WTC11 (cell line): Measurements from ENCODE around the gene ARHGAP21. TPM values are rescaled to one million over a fixed set of nuclear protein-coding genes. Genes with fewer than 3 reads are reported as not detected.

Source experiments
- ATAC-seq: fragments of 200-7000 bp; cut with Tn5 transposase; 2 replicates; pipeline ENCODE4 v1.10.0; 2021; ENCODE audit warnings: mild to moderate bottlenecking, moderate library complexity
- CTCF ChIA-PET: fragments of 300-600 bp; sonication (Branson Sonifier 250); formaldehyde crosslinking; loops from one replicate; lab custom pipeline; 2021; ENCODE audit warnings: antibody characterized with exemption; lab: Charles Lee
- POLR2A ChIA-PET: fragments of 350-600 bp; sonication (Branson Sonifier 250); formaldehyde crosslinking; loops from one replicate; lab custom pipeline; 2021; ENCODE audit warnings: antibody characterized with exemption; lab: Charles Lee
- DNase-seq: peaks from one replicate; pipeline ENCODE4 v3.0.0; 2021; ENCODE audit warnings: low spot score
- H3K27ac Mint-ChIP-seq: 2 replicates; pipeline ENCODE4 v1.8.0; 2021; ENCODE audit warnings: mixed read lengths
- H3K27me3 Mint-ChIP-seq: 2 replicates; pipeline ENCODE4 v1.8.0; 2021; ENCODE audit warnings: low read depth, mild to moderate bottlenecking, moderate library complexity, mixed read lengths
- H3K36me3 Mint-ChIP-seq: 2 replicates; pipeline ENCODE4 v1.8.0; 2021; ENCODE audit warnings: mixed read lengths
- H3K4me1 Mint-ChIP-seq: 2 replicates; pipeline ENCODE4 v1.8.0; 2022; ENCODE audit warnings: mixed read lengths
- H3K4me3 Mint-ChIP-seq: 2 replicates; pipeline ENCODE4 v1.8.0; 2021; ENCODE audit warnings: mild to moderate bottlenecking, moderate library complexity, mixed read lengths
- H3K9me3 Mint-ChIP-seq: 2 replicates; pipeline ENCODE4 v1.8.0; 2021; ENCODE audit warnings: mixed read lengths
- ELF4 ChIP-seq: sonication (generic); formaldehyde crosslinking; IDR thresholded peaks from 2 replicates; pipeline ENCODE4 v1.8.1; 2022; ENCODE audit warnings: low read depth, mild to moderate bottlenecking, moderate library complexity, missing genetic modification reagents
- EMX1 ChIP-seq: fragments of 250-450 bp; sonication (Bioruptor Pico); IDR thresholded peaks from 2 replicates; pipeline ENCODE4 v1.8.0; 2021; ENCODE audit warnings: mild to moderate bottlenecking
- GTF2I ChIP-seq: fragments of 250-450 bp; sonication (Bioruptor Pico); conservative IDR thresholded peaks from 2 replicates; pipeline ENCODE4 v1.4.0; 2021; ENCODE audit warnings: mild to moderate bottlenecking
- KAT7 ChIP-seq: sonication (generic); formaldehyde crosslinking; IDR thresholded peaks from 2 replicates; pipeline ENCODE4 v1.8.1; 2023; ENCODE audit warnings: missing genetic modification reagents, mild to moderate bottlenecking, borderline replicate concordance
- MXD4 ChIP-seq: fragments of 250-450 bp; sonication (Bioruptor Pico); IDR thresholded peaks from 2 replicates; pipeline ENCODE4 v1.8.0; 2021; ENCODE audit warnings: mild to moderate bottlenecking, moderate library complexity, borderline replicate concordance
- NFATC4 ChIP-seq: fragments of 250-450 bp; sonication (Bioruptor Pico); IDR thresholded peaks from 2 replicates; pipeline ENCODE4 v1.9.0; 2021; ENCODE audit warnings: mild to moderate bottlenecking
- NFYB ChIP-seq: sonication (generic); formaldehyde crosslinking; conservative IDR thresholded peaks from 2 replicates; pipeline ENCODE4 v1.8.0; 2022; ENCODE audit warnings: low read depth, missing genetic modification reagents
- ZNF138 ChIP-seq: sonication (generic); formaldehyde crosslinking; conservative IDR thresholded peaks from 2 replicates; pipeline ENCODE4 v1.8.1; 2022; ENCODE audit warnings: mild to moderate bottlenecking, moderate library complexity, missing genetic modification reagents
- ZNF219 ChIP-seq: sonication (generic); formaldehyde crosslinking; IDR thresholded peaks from 2 replicates; pipeline ENCODE4 v1.8.0; 2023; ENCODE audit warnings: missing genetic modification reagents, mild to moderate bottlenecking, borderline replicate concordance
- ZNF232 ChIP-seq: sonication (generic); formaldehyde crosslinking; IDR thresholded peaks from 2 replicates; pipeline ENCODE4 v1.8.0; 2022; ENCODE audit warnings: mild to moderate bottlenecking, missing genetic modification reagents
- ZNF281 ChIP-seq: sonication (generic); formaldehyde crosslinking; IDR thresholded peaks from 2 replicates; pipeline ENCODE4 v1.8.0; 2023; ENCODE audit warnings: mild to moderate bottlenecking, missing genetic modification reagents
- ZNF317 ChIP-seq: sonication (generic); formaldehyde crosslinking; IDR thresholded peaks from 2 replicates; pipeline ENCODE4 v1.8.1; 2023; ENCODE audit warnings: low read depth, mild to moderate bottlenecking, moderate library complexity, missing genetic modification reagents, borderline replicate concordance
- ZNF396 ChIP-seq: fragments of 250-450 bp; sonication (Bioruptor Pico); IDR thresholded peaks from 2 replicates; pipeline ENCODE4 v1.8.0; 2021; ENCODE audit warnings: mild to moderate bottlenecking, moderate library complexity, borderline replicate concordance
- ZNF416 ChIP-seq: fragments of 250-450 bp; sonication (Bioruptor Pico); IDR thresholded peaks from 2 replicates; pipeline ENCODE4 v1.9.0; 2021; ENCODE audit warnings: mild to moderate bottlenecking, inconsistent platforms
- total RNA-seq: library from RNA; stranded (reverse); gene quantifications from 3 replicates; pipeline ENCODE4 v1.2.3, GENCODE V29; 2021
- TF ChIP-seq, protein P1 (sequence below): fragments of 250-450 bp; sonication (Bioruptor Pico); IDR thresholded peaks from 2 replicates; pipeline ENCODE4 v1.8.0; 2021; ENCODE audit warnings: mild to moderate bottlenecking
- TF ChIP-seq, protein P2 (sequence below): sonication (generic); formaldehyde crosslinking; IDR thresholded peaks from 2 replicates; pipeline ENCODE4 v1.8.1; 2022; ENCODE audit warnings: low read depth, mild to moderate bottlenecking, moderate library complexity, missing genetic modification reagents, borderline replicate concordance
- TF ChIP-seq, protein P3 (sequence below): sonication (generic); formaldehyde crosslinking; IDR thresholded peaks from 2 replicates; pipeline ENCODE4 v1.8.1; 2023; ENCODE audit warnings: mild to moderate bottlenecking, missing genetic modification reagents, borderline replicate concordance
- TF ChIP-seq, protein P4 (sequence below): sonication (generic); formaldehyde crosslinking; IDR thresholded peaks from 2 replicates; pipeline ENCODE4 v1.8.0; 2022; ENCODE audit warnings: mild to moderate bottlenecking, missing genetic modification reagents
- TF ChIP-seq, protein P5 (sequence below): fragments of 250-450 bp; sonication (Bioruptor Pico); IDR thresholded peaks from 2 replicates; pipeline ENCODE4 v2.1.2; 2022; ENCODE audit warnings: mild to moderate bottlenecking, moderate library complexity

Gene ARHGAP21
- total RNA-seq, 1 experiment from 2014 or later: 33.8 TPM

DNA sequence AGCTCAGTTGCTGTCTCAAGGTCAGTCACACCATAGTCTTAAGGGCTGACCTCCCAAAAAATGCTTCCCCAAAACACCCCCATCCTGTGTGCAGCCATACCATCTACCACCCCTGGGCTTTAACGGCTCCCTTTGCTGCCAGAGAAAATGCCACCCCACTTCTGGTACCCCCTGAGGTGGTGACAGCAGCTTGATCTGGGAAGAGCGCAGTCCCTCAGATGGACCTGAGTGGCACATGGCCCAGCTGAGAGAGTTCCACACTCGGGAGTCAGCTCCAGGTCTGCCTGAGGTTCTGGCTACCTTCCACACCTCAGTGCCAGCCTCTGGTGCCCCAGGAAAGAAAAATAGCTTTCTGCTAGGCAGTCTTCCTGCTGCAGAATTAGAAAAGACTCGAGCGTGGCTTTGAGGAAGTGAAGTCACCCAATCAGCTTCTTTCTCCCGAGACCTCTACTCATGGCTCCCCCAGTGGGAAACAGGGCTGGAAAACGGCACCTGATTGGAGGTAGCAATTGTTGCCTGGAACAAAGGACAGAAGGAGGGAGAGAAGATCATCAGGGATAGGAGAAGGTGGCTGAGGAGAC, 151.7 kb downstream of the ARHGAP21 start:
- POLR2A ChIA-PET: no interaction called here
- H3K9me3 Mint-ChIP-seq: peaks cover 7% of the 10 kb centered on the region
- no peaks in the 10 kb centered on the region for H3K27me3 Mint-ChIP-seq
- no peak overlapping the region for H3K4me3 Mint-ChIP-seq
- CTCF ChIA-PET: interaction anchor here (0.8 to 3.7 kb wide), 2 partner anchors 9 to 46 kb away, joined by 5 to 11 read pairs; no protein-coding TSS in a partner anchor
- DNase-seq: no peak
- no peak for ATAC-seq
- no peak overlapping the region for H3K27ac Mint-ChIP-seq
- H3K4me1 Mint-ChIP-seq: peaks cover 10% of the 10 kb centered on the region
- TF ChIP-seq KAT7 (no peak), ZNF281 (CRISPR knock-in tag) (no peak), ZNF416 (CRISPR knock-in tag) (no peak), NFATC4 (CRISPR knock-in tag) (no peak), EMX1 (CRISPR knock-in tag) (no peak), GTF2I (CRISPR knock-in tag) (no peak), ZNF317 (CRISPR knock-in tag) (no peak), ZNF396 (CRISPR knock-in tag) (no peak), ZNF219 (CRISPR knock-in tag) (no peak), ELF4 (CRISPR knock-in tag) (no peak), ZNF232 (CRISPR knock-in tag) (no peak), ZNF138 (no peak), NFYB (CRISPR knock-in tag) (no peak), MXD4 (CRISPR knock-in tag) (no peak)
- TF ChIP-seq, protein P1, sequence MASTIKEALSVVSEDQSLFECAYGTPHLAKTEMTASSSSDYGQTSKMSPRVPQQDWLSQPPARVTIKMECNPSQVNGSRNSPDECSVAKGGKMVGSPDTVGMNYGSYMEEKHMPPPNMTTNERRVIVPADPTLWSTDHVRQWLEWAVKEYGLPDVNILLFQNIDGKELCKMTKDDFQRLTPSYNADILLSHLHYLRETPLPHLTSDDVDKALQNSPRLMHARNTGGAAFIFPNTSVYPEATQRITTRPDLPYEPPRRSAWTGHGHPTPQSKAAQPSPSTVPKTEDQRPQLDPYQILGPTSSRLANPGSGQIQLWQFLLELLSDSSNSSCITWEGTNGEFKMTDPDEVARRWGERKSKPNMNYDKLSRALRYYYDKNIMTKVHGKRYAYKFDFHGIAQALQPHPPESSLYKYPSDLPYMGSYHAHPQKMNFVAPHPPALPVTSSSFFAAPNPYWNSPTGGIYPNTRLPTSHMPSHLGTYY (CRISPR knock-in tag): no peak
- TF ChIP-seq, protein P2, sequence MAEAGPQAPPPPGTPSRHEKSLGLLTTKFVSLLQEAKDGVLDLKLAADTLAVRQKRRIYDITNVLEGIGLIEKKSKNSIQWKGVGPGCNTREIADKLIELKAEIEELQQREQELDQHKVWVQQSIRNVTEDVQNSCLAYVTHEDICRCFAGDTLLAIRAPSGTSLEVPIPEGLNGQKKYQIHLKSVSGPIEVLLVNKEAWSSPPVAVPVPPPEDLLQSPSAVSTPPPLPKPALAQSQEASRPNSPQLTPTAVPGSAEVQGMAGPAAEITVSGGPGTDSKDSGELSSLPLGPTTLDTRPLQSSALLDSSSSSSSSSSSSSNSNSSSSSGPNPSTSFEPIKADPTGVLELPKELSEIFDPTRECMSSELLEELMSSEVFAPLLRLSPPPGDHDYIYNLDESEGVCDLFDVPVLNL (CRISPR knock-in tag): no peak
- TF ChIP-seq, protein P3, sequence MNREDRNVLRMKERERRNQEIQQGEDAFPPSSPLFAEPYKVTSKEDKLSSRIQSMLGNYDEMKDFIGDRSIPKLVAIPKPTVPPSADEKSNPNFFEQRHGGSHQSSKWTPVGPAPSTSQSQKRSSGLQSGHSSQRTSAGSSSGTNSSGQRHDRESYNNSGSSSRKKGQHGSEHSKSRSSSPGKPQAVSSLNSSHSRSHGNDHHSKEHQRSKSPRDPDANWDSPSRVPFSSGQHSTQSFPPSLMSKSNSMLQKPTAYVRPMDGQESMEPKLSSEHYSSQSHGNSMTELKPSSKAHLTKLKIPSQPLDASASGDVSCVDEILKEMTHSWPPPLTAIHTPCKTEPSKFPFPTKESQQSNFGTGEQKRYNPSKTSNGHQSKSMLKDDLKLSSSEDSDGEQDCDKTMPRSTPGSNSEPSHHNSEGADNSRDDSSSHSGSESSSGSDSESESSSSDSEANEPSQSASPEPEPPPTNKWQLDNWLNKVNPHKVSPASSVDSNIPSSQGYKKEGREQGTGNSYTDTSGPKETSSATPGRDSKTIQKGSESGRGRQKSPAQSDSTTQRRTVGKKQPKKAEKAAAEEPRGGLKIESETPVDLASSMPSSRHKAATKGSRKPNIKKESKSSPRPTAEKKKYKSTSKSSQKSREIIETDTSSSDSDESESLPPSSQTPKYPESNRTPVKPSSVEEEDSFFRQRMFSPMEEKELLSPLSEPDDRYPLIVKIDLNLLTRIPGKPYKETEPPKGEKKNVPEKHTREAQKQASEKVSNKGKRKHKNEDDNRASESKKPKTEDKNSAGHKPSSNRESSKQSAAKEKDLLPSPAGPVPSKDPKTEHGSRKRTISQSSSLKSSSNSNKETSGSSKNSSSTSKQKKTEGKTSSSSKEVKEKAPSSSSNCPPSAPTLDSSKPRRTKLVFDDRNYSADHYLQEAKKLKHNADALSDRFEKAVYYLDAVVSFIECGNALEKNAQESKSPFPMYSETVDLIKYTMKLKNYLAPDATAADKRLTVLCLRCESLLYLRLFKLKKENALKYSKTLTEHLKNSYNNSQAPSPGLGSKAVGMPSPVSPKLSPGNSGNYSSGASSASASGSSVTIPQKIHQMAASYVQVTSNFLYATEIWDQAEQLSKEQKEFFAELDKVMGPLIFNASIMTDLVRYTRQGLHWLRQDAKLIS (CRISPR knock-in tag): no peak
- TF ChIP-seq, protein P4, sequence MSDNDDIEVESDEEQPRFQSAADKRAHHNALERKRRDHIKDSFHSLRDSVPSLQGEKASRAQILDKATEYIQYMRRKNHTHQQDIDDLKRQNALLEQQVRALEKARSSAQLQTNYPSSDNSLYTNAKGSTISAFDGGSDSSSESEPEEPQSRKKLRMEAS (CRISPR knock-in tag): no peak
- TF ChIP-seq, protein P5, sequence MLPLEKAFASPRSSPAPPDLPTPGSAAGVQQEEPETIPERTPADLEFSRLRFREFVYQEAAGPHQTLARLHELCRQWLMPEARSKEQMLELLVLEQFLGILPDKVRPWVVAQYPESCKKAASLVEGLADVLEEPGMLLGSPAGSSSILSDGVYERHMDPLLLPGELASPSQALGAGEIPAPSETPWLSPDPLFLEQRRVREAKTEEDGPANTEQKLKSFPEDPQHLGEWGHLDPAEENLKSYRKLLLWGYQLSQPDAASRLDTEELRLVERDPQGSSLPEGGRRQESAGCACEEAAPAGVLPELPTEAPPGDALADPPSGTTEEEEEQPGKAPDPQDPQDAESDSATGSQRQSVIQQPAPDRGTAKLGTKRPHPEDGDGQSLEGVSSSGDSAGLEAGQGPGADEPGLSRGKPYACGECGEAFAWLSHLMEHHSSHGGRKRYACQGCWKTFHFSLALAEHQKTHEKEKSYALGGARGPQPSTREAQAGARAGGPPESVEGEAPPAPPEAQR (CRISPR knock-in tag): no peak
- no peaks in the 10 kb centered on the region for H3K36me3 Mint-ChIP-seq
